Osteocyte (in vitro differentiated cells): ENCODE results near the gene GNA15. TPM values are rescaled to one million over a fixed set of nuclear protein-coding genes. Genes with fewer than 3 reads are reported as not detected.

Experiments
- DNase-seq: peaks from one replicate; pipeline ENCODE4 v3.0.0; 2021; ENCODE audit warnings: mixed read lengths; ENCODE audit not compliant: unreplicated experiment; ENCODE audit errors: extremely low spot score
- H3K27ac Mint-ChIP-seq: one replicate; pipeline ENCODE4 v1.8.0; 2021; ENCODE audit warnings: mild to moderate bottlenecking, mixed read lengths; ENCODE audit not compliant: unreplicated experiment
- H3K27me3 Mint-ChIP-seq: one replicate; pipeline ENCODE4 v1.8.0; 2021; ENCODE audit warnings: mixed read lengths; ENCODE audit not compliant: unreplicated experiment
- H3K36me3 Mint-ChIP-seq: one replicate; pipeline ENCODE4 v1.8.0; 2021; ENCODE audit warnings: mixed read lengths; ENCODE audit not compliant: unreplicated experiment
- H3K4me1 Mint-ChIP-seq: one replicate; pipeline ENCODE4 v1.8.0; 2021; ENCODE audit warnings: mixed read lengths; ENCODE audit not compliant: unreplicated experiment
- H3K4me3 Mint-ChIP-seq: one replicate; pipeline ENCODE4 v1.8.0; 2021; ENCODE audit warnings: mild to moderate bottlenecking, moderate library complexity, mixed read lengths; ENCODE audit not compliant: unreplicated experiment
- H3K9me3 Mint-ChIP-seq: one replicate; pipeline ENCODE4 v1.8.0; 2021; ENCODE audit warnings: mixed read lengths; ENCODE audit not compliant: unreplicated experiment
- total RNA-seq: library from RNA; stranded (reverse); gene quantifications from 2 replicates; pipeline ENCODE4 v1.2.1, GENCODE V29; 2021
- TF ChIP-seq, protein P1 (sequence below): fragments of 200-600 bp; sonication (generic); IDR thresholded peaks from 2 replicates; pipeline ENCODE4 v1.5.0; 2021; ENCODE audit warnings: antibody characterized with exemption, mild to moderate bottlenecking, moderate library complexity

The GNA15 gene
- total RNA-seq, 1 donor from 2014 or later, result not detected

DNA sequence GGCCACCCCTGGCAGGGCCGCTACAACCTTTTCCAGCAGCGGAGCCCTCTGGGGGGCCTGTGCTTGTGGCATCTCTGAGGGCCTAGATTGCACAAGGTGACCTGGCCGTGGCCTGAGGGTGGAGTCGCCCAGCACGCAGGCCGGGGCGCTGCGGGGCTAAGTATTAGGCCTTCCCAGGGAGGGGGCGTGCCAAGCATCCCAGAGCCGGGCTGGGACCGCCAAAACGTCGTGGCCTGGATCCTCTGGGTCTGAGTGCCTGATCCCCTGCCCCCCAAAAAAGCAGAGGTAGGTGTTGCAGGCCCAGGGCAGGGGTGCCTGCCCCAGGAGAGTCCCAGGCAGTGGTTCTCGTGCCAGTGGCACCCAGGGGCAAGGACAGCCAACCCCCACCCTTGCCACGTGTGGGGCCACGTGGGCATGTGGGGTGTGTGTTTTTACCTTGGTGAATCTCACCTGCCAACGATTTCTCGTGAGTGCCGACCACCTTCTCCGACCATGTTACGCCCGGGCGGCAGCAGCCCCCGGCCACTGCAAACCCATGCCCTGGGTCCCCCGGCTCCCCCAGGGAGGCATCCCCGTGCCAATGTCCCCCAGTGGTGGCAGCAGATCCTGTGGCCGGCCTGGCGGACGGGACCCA is 12.6 kb upstream of the GNA15 start:
- no peak for DNase-seq
- no peak overlapping the region for H3K4me3 Mint-ChIP-seq
- H3K36me3 Mint-ChIP-seq, result peaks cover 4% of the 10 kb centered on the region
- TF ChIP-seq, protein P1, sequence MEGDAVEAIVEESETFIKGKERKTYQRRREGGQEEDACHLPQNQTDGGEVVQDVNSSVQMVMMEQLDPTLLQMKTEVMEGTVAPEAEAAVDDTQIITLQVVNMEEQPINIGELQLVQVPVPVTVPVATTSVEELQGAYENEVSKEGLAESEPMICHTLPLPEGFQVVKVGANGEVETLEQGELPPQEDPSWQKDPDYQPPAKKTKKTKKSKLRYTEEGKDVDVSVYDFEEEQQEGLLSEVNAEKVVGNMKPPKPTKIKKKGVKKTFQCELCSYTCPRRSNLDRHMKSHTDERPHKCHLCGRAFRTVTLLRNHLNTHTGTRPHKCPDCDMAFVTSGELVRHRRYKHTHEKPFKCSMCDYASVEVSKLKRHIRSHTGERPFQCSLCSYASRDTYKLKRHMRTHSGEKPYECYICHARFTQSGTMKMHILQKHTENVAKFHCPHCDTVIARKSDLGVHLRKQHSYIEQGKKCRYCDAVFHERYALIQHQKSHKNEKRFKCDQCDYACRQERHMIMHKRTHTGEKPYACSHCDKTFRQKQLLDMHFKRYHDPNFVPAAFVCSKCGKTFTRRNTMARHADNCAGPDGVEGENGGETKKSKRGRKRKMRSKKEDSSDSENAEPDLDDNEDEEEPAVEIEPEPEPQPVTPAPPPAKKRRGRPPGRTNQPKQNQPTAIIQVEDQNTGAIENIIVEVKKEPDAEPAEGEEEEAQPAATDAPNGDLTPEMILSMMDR, result no peak
- no peaks in the 10 kb centered on the region for H3K4me1 Mint-ChIP-seq
- H3K27ac Mint-ChIP-seq, result no peak overlapping the region
- H3K27me3 Mint-ChIP-seq, result no peaks in the 10 kb centered on the region
- no peaks in the 10 kb centered on the region for H3K9me3 Mint-ChIP-seq

DNA sequence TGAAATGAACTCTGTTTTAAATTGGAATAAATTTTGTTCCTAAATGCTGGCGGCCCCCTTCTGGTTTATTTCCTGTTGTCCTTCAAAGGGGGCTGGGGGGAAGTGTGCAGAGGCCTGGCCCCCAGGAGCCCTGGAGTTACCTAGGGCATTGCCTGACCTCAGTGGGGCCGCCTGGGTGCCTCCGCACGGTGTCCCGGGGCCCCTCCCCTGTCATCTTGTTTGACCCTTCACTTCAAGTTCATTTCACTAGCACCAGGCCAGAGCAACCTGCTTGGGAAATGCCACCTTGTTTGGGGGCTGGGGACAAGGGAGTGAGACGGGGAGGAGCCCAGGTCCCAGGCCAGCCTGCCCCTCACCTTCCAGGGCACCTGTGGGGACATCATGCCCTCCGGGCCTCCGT is 11.9 kb upstream of the GNA15 start:
- Mint-ChIP-seq H3K36me3 (peaks cover 3% of the 10 kb centered on the region), H3K4me1 (no peaks in the 10 kb centered on the region), H3K9me3 (no peaks in the 10 kb centered on the region), H3K27ac (no peak overlapping the region), H3K4me3 (no peak overlapping the region), H3K27me3 (no peaks in the 10 kb centered on the region)
- DNase-seq, result no peak
- TF ChIP-seq, protein P1, result no peak

- TF ChIP-seq, protein P1, result no peak
- Mint-ChIP-seq H3K9me3 (no peaks in the 10 kb centered on the region), H3K4me1 (peaks cover 2% of the 10 kb centered on the region), H3K27ac (no peak overlapping the region), H3K27me3 (no peaks in the 10 kb centered on the region), H3K36me3 (peaks cover 3% of the 10 kb centered on the region), H3K4me3 (no peak overlapping the region)
- no peak for DNase-seq
Observed at GRCh38 chr19:3124630-3125029, 11.2 kb upstream of the GNA15 start.

GRCh38 chr19:3125900-3126524 is 9.8 kb upstream of the GNA15 start:
- Mint-ChIP-seq H3K4me3 (no peak overlapping the region), H3K27ac (no peak overlapping the region), H3K4me1 (peaks cover 2% of the 10 kb centered on the region), H3K27me3 (no peaks in the 10 kb centered on the region), H3K36me3 (peaks cover 3% of the 10 kb centered on the region), H3K9me3 (no peaks in the 10 kb centered on the region)
- DNase-seq, result no peak
- TF ChIP-seq, protein P1, result peak; percentile 75

DNA sequence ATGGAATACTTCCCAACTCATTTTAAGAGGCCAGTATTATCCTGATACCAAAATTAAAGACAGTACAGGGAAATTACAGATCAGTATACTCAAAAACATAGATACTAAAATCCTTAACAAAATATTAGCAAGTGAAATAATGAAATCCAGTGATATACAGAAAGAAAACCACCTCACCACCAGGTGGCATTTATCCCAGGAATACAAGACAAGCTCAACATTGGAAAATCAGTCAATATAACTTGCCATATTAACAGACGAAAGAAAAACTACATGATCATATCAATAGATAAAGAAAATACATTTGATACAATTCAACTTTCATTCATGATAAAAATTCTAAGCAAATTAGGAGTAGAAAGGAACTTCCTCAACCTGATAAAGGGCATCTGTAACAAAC is 6.7 kb upstream of the GNA15 start:
- Mint-ChIP-seq H3K9me3 (no peaks in the 10 kb centered on the region), H3K27me3 (no peaks in the 10 kb centered on the region), H3K4me1 (peaks cover 19% of the 10 kb centered on the region), H3K36me3 (no peaks in the 10 kb centered on the region), H3K27ac (no peak overlapping the region), H3K4me3 (no peak overlapping the region)
- DNase-seq, result no peak
- TF ChIP-seq, protein P1, result peak; percentile 60
